Pulmonary artery endothelial cell (primary cell): Measurements from ENCODE around the gene NECAB2. TPM values are rescaled to one million over a fixed set of nuclear protein-coding genes. Genes with fewer than 3 reads are reported as not detected.

Experiments used
- DNase-seq: peaks from one replicate; pipeline ENCODE4 v3.0.0-alpha.2; 2011; ENCODE audit warnings: low read depth, low spot score
- total RNA-seq: library from RNA; depleted of rRNA; stranded (reverse); fragments of >200 nt; gene quantifications from 2 replicates; pipeline ENCODE4 v1.2.3, GENCODE V29; 2014

Gene NECAB2
- total RNA-seq, 1 donor from 2014 or later = 0.20 TPM

DNA sequence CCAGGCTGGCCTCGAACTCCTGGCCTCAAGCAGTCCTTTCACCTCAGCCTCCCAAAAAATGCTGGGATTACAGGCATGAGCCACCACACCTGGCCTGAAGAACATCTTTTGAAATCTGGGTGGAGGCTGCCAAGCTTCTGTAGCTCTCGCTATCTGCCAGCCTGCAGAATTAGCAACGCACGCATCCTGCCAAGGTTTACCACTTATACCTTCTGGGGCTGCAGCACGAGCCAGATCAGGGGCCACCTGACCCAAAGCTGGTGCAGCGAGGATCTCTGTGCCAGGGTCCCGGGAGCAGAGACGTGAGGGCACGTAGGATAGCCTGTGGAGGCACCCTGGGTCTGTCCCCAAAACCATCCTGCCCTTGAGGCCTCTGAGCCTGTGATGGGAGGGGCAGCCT lies 52.3 kb downstream of the NECAB2 start:
- DNase-seq = no peak

- DNase-seq = no peak
Measured at GRCh38 chr16:84021488-84021887, 53.4 kb downstream of the NECAB2 start.

DNA sequence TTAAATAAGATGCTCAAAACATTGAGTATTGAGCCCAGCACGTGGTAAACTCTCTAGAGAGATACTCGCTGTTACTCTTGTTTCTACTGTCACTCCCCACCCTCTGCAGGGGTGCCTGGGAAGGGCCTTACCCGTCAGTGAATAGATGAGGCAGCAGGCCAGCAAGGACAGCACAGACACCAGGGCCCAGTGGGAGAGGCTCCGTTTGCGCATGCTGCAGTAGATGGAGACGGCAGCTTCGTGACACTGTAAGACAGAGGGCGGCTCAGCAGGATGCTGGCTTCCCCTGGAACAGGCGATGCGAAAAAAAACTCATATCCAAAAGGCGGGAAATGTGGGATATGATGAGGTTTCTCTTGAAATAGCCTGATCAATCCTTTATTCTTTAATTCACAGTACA lies 54.6 kb downstream of the NECAB2 start:
- DNase-seq = no peak

DNA sequence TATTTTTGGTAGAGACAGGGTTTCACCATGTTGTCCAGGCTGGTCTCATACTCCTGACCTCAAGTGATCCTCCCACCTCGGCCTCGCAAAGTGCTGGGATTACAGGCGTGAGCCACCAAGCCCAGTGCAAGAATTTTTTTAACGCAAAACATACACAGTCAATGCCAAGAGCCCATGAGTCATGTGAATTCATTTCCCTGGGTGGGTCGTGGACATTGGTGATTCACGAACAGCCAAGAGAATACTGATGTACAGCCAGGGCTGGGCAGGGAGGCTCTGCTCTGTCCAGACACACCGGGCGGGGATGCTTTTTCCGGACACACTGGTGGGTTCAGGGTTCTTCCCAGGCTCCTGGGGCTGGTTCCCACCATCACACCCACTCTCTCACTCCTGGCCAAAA lies 56.8 kb downstream of the NECAB2 start:
- no peak for DNase-seq

GRCh38 chr16:84026606-84027005 lies 58.6 kb downstream of the NECAB2 start:
- DNase-seq = no peak

DNA sequence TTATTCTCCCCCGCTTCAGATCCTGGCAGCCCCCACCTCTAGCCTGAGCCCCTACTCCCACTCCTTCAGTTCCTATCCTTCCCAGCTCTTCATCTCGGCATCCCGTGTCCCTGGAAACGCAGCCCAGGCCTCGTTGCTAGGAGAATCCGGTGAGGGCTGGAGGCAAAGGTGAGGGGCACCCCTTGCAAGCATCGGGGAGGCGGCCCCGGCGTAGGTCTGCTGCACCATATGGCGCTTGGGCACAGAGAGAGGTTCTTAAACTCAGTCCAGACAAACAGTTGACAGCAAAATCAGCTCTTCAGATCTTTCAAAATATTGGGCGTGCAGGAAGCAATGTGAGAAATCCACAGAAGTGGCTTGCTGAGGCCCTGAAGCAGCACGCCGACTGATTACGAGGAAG lies 59.6 kb downstream of the NECAB2 start:
- no peak for DNase-seq

- DNase-seq = no peak
Measured at GRCh38 chr16:84029297-84030047, 61.4 kb downstream of the NECAB2 start.

DNA sequence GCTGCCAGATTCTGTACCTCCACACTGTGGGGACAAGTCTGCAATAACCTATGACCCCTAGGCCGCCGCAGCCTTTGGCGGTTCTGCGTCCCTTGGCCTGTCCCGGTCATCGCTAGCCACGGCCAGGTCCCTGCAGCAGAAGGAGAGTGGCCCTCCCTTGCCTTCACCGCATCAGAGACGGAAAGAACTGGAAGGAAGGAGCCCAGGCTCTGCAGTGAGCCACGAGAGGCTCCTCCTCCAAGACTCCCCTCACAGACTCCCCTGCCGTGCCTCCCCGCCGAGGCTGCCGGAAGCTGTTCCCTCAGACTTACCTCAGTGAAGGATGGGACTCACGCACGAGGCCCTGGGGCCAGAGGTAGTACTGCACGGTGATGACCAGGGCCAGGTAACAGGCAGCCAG lies 63.5 kb downstream of the NECAB2 start:
- no peak for DNase-seq

GRCh38 chr16:84032458-84033178 lies 64.6 kb downstream of the NECAB2 start:
- DNase-seq = no peak

GRCh38 chr16:84033251-84034195 lies 65.5 kb downstream of the NECAB2 start:
- no peak for DNase-seq

- DNase-seq = no peak
Measured at GRCh38 chr16:84034516-84034915, 66.5 kb downstream of the NECAB2 start.

GRCh38 chr16:84036131-84036530 lies 68.1 kb downstream of the NECAB2 start:
- DNase-seq = no peak

- DNase-seq = no peak
Measured at GRCh38 chr16:84036982-84037425, 69.0 kb downstream of the NECAB2 start.

DNA sequence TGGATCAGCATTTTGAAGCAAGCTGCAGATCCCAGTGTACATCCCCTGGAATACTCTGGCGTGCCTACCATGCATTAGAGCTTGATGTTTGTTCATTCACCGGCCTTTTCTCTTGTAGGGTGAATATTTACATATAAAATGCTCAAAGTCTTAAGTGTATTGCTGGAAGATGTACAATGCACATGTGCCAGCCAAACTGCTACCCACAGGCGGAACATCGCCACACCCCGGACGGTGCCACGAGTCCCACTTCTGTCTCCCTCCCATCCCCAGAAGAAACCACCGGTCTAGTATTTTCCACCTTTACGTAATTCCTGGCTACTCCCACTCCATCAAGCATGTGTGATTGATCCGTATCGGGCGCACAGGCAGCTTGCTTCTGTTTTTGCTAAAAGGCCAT lies 70.4 kb downstream of the NECAB2 start:
- DNase-seq = no peak

- DNase-seq = no peak
Measured at GRCh38 chr16:84039696-84040095, 71.7 kb downstream of the NECAB2 start.

GRCh38 chr16:84040226-84040822 lies 72.3 kb downstream of the NECAB2 start:
- no peak for DNase-seq

DNA sequence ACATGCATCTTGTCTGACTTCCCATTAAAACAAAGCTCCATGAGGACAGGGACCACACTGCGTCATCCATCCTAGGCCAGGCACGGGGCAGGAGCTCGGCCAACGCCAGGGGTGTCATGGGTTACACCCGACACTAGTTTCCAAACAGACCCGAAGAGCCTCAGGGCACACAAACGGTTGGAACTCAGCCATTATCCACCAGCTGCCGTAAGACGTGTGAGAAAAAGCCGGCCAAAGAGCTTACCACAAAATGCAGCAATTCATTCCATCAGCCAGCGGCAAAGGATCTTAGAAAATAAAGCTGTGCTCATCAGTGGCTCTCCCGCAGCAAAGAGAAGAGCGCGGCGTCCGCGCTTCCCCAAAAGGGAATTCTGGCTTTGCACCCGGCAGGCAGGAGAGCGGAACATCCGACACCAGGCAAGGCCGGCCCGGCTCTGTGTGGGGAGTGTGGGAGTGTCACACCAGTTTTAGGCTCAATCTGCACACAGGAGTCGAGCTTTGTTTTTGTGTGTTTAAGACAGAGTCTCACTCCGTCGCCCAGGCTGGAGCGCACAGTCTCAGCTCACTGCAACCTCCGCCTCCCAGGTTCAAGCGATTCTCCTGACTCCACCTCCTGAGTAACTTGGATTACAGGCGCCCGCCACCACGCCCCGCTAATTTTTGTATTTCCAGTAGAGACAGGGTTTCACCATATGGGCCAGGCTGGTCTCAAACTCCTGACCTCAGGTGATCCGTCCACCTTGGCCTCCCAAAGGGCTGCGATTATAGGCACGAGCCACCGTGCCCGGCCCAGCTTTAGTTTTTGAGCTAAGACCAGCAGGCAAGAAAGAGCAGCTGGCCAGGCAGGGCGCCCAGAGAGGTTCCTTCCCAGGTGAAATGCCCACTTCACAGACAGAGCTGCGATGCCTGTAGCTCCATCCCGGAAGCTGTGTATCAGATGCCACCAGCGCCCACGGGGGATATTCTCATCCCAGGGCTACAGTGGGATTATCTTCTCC lies 73.1 kb downstream of the NECAB2 start:
- no peak for DNase-seq

GRCh38 chr16:84041881-84042280 lies 73.8 kb downstream of the NECAB2 start:
- DNase-seq = no peak

GRCh38 chr16:84042308-84042878 lies 74.3 kb downstream of the NECAB2 start, which contains the start of gene SLC38A8:
Gene SLC38A8, minus strand, starts transcription at chr16:84042795. Its CDS starts 638 bp downstream, at chr16:84042157.
- DNase-seq = no peak
